GM12891 (cell line): Measurements from ENCODE around the gene ZSWIM6.

Source experiments
- POLR2A ChIP-seq: IDR thresholded peaks from 2 replicates; pipeline ENCODE4 v1.6.1; 2011; ENCODE audit warnings: low read depth, low read length, control low read depth
- POLR2AphosphoS5 ChIP-seq: IDR thresholded peaks from 2 replicates; pipeline ENCODE4 v1.6.1; 2011; ENCODE audit warnings: low read depth, low read length, control low read depth
- TAF1 ChIP-seq: IDR thresholded peaks from 2 replicates; pipeline ENCODE4 v1.6.1; 2011; ENCODE audit warnings: low read depth, low read length, control low read depth

DNA sequence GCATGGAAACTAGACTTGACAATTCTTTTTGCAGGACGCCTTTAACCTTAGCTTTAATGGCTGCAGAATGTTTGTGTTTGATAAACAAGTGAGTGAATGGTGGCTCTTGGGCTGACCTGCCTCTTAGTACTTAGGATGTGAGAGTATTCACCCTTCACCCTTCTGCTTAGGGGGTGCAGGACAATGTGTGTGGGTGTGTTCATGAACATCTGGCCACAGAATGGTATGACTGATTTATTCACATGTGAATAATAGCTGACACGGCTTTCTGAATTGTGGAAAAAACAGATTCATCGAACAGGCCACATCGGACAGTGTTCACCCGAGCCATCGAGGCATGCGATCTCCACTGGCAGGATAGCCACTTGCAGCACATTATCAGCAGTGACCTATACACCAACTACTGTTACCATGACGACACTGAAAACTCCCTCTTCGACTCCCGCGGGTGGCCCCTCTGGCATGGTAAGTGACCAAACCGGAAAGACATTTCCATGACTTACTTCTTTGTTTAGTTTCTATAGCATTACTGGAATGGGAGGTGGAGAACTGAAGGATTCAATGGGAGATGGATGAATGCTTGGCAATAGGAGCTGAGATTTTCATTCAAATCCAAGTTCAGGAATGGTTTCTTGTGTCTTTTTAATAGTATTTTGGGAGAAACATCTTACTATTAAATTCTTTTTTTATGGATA is 193.6 kb downstream of the ZSWIM6 start:
- TF ChIP-seq POLR2A (no peak), POLR2AphosphoS5 (no peak), TAF1 (no peak)
